Measurements from ENCODE around the gene IFNL3.

Gene IFNL3

GRCh38 chr19:39203372-39204341 is 41.1 kb downstream of the IFNL3 start, which contains the start of gene SYCN:
Gene SYCN (minus strand): TSS chr19:39204263. CDS start chr19:39204254, 9 bp downstream.
- H3K27me3 ChIP-seq (ENCODE audit: insufficient read depth, poor library complexity, severe bottlenecking), result peaks cover 40% of the 10 kb centered on the region
- TF ChIP-seq GABPA (IDR thresholded peaks at IDR 0.05; ENCODE audit: low read depth) (no peak), CTCF (IDR thresholded peaks at IDR 0.05; ENCODE audit: insufficient read depth, low read length) (no peak), POLR2AphosphoS5 (IDR thresholded peaks at IDR 0.05; ENCODE audit: low read depth) (no peak), SPI1 (IDR thresholded peaks at IDR 0.05; ENCODE audit: borderline replicate concordance, low read depth) (no peak), REST (IDR thresholded peaks at IDR 0.05; ENCODE audit: insufficient replicate concordance, low read depth) (no peak)
- H3K27ac ChIP-seq (replicated peaks), result no peak within 1 kb of the TSS
- DNase-seq (ENCODE audit: low read depth in 1 of 2, low spot score in 1 of 2), result no peak
- H3K4me3 ChIP-seq (replicated peaks; ENCODE audit: insufficient read depth, low read length), result no peak within 1 kb of the TSS

- Histone ChIP-seq H3K4me3 (replicated peaks; ENCODE audit: insufficient read depth, low read length) (no peak overlapping the region), H3K27me3 (ENCODE audit: insufficient read depth, poor library complexity, severe bottlenecking) (peaks cover 44% of the 10 kb centered on the region), H3K27ac (replicated peaks) (no peak overlapping the region)
- no peak for TF ChIP-seq REST (IDR thresholded peaks at IDR 0.05; ENCODE audit: insufficient replicate concordance, low read depth)
- no peak for TF ChIP-seq SPI1 (IDR thresholded peaks at IDR 0.05; ENCODE audit: borderline replicate concordance, low read depth)
- TF ChIP-seq GABPA (IDR thresholded peaks at IDR 0.05; ENCODE audit: low read depth), result no peak
- TF ChIP-seq POLR2AphosphoS5 (IDR thresholded peaks at IDR 0.05; ENCODE audit: low read depth), result no peak
- TF ChIP-seq CTCF (IDR thresholded peaks at IDR 0.05; ENCODE audit: insufficient read depth, low read length), result no peak
- DNase-seq (ENCODE audit: low read depth in 1 of 2, low spot score in 1 of 2), result no peak
These were observed 41.8 kb downstream of the IFNL3 start for GRCh38 chr19:39202998-39203355.

- no peak for DNase-seq (ENCODE audit: low read depth in 1 of 2, low spot score in 1 of 2)
- H3K27ac ChIP-seq (replicated peaks), result no peak overlapping the region
- no peak for TF ChIP-seq SPI1 (IDR thresholded peaks at IDR 0.05; ENCODE audit: borderline replicate concordance, low read depth)
- no peak for TF ChIP-seq POLR2AphosphoS5 (IDR thresholded peaks at IDR 0.05; ENCODE audit: low read depth)
- no peak for TF ChIP-seq REST (IDR thresholded peaks at IDR 0.05; ENCODE audit: insufficient replicate concordance, low read depth)
- TF ChIP-seq CTCF (IDR thresholded peaks at IDR 0.05; ENCODE audit: insufficient read depth, low read length), result no peak
- no peak for TF ChIP-seq GABPA (IDR thresholded peaks at IDR 0.05; ENCODE audit: low read depth)
- H3K4me3 ChIP-seq (replicated peaks; ENCODE audit: insufficient read depth, low read length), result no peak overlapping the region
- peaks cover 60% of the 10 kb centered on the region for H3K27me3 ChIP-seq (ENCODE audit: insufficient read depth, poor library complexity, severe bottlenecking)
These were observed 44.0 kb downstream of the IFNL3 start for GRCh38 chr19:39200803-39201115.

Data from HL-60 (cell line).